VCaP (cell line): ENCODE data around the gene AGFG2.
"Not testable (repeated sequence)": the region's sequence is repeated elsewhere in the genome, so short reads cannot be mapped to it uniquely, and the experiment has no call there.

Experiments used
- H3K27ac ChIP-seq: fragments of 450-650 bp; 2 replicates; pipeline ENCODE4 v1.5.1; 2017
- CTCF ChIP-seq: fragments of 450-650 bp; conservative IDR thresholded peaks from 2 replicates; pipeline ENCODE4 v1.5.1; 2017; ENCODE audit warnings: mild to moderate bottlenecking, moderate library complexity

Gene AGFG2

GRCh38 chr7:100496509-100496908, 42.5 kb upstream of the AGFG2 start:
- no peak for TF ChIP-seq CTCF
- H3K27ac ChIP-seq = no peak overlapping the region

GRCh38 chr7:100500743-100501142, 38.3 kb upstream of the AGFG2 start:
- H3K27ac ChIP-seq = not testable (repeated sequence)

GRCh38 chr7:100504031-100504430, 35.0 kb upstream of the AGFG2 start:
- not testable (repeated sequence) for H3K27ac ChIP-seq

- TF ChIP-seq CTCF = no peak
- no peak overlapping the region for H3K27ac ChIP-seq
Observed at GRCh38 chr7:100504887-100505611, 34.0 kb upstream of the AGFG2 start.

GRCh38 chr7:100506356-100506923, 32.6 kb upstream of the AGFG2 start:
- TF ChIP-seq CTCF = no peak
- H3K27ac ChIP-seq = no peak overlapping the region

- H3K27ac ChIP-seq = no peak overlapping the region
- TF ChIP-seq CTCF = no peak
Observed at GRCh38 chr7:100509231-100509630, 29.8 kb upstream of the AGFG2 start.

- H3K27ac ChIP-seq = no peak overlapping the region
- no peak for TF ChIP-seq CTCF
Observed at GRCh38 chr7:100510437-100511239, 28.4 kb upstream of the AGFG2 start.

GRCh38 chr7:100513212-100513810, 25.7 kb upstream of the AGFG2 start:
- H3K27ac ChIP-seq = no peak overlapping the region
- TF ChIP-seq CTCF = no peak
